Measurements from ENCODE around the gene RAB4A.

- TF ChIP-seq SP1 (IDR thresholded peaks at IDR 0.05) (no peak), SP1 (CRISPR knock-in tag; IDR thresholded peaks at IDR 0.05) (no peak), ZBTB20 (CRISPR knock-in tag; IDR thresholded peaks at IDR 0.05; ENCODE audit: borderline replicate concordance, low read depth) (no peak), NFIC (IDR thresholded peaks at IDR 0.05; ENCODE audit: low read length) (no peak)
Observed at GRCh38 chr1:229281339-229281926, 10.5 kb downstream of the RAB4A start.

All from HepG2 (cell line).